Neural progenitor cell (in vitro differentiated cells): ENCODE data around the gene GNAZ. TPM values are rescaled to one million over a fixed set of nuclear protein-coding genes. Genes with fewer than 3 reads are reported as not detected.

ENCODE experiments used
- DNase-seq: peaks from one replicate; pipeline ENCODE4 v3.0.0-alpha.2; 2016; ENCODE audit warnings: low spot score
- H2AFZ ChIP-seq: fragments of 200-600 bp; sonication (generic); replicated peaks from 2 replicates; pipeline ENCODE4 v1.6.1; 2016; ENCODE audit warnings: antibody characterized with exemption
- H3F3A ChIP-seq: fragments of 200-600 bp; sonication (generic); 2 replicates; pipeline ENCODE4 v1.6.1; 2016; ENCODE audit warnings: antibody characterized with exemption, low read depth
- H3K27ac ChIP-seq: fragments of 200-600 bp; sonication (generic); 2 replicates; pipeline ENCODE4 v1.5.1; 2016; ENCODE audit warnings: mild to moderate bottlenecking
- H3K27me3 ChIP-seq: fragments of 200-600 bp; sonication (generic); 2 replicates; pipeline ENCODE4 v1.6.1; 2016; ENCODE audit warnings: mild to moderate bottlenecking, moderate library complexity
- H3K36me3 ChIP-seq: fragments of 200-600 bp; sonication (generic); 2 replicates; pipeline ENCODE4 v1.5.1; 2016
- H3K4me1 ChIP-seq: fragments of 200-600 bp; sonication (generic); 2 replicates; pipeline ENCODE4 v1.6.1; 2016; ENCODE audit warnings: mixed run types
- H3K4me2 ChIP-seq: fragments of 200-600 bp; sonication (generic); 2 replicates; pipeline ENCODE4 v1.6.1; 2016
- H3K4me3 ChIP-seq: fragments of 200-600 bp; sonication (generic); 2 replicates; pipeline ENCODE4 v1.5.1; 2016
- H3K79me2 ChIP-seq: fragments of 200-600 bp; sonication (generic); 2 replicates; pipeline ENCODE4 v1.6.1; 2016; ENCODE audit warnings: low read depth
- H3K9ac ChIP-seq: fragments of 200-600 bp; sonication (generic); 2 replicates; pipeline ENCODE4 v1.6.1; 2016
- H3K9me3 ChIP-seq: fragments of 200-600 bp; sonication (generic); 2 replicates; pipeline ENCODE4 v1.5.1; 2016; ENCODE audit warnings: low read depth
- H4K20me1 ChIP-seq: fragments of 200-600 bp; sonication (generic); 2 replicates; pipeline ENCODE4 v1.6.1; 2016; ENCODE audit warnings: low read depth
- H3K27ac Mint-ChIP-seq: 3 replicates; pipeline ENCODE4 v1.8.0; 2021; ENCODE audit warnings: mixed read lengths
- H3K27me3 Mint-ChIP-seq: 2 replicates; pipeline ENCODE4 v1.8.0; 2022; ENCODE audit warnings: low read depth, mild to moderate bottlenecking, inconsistent platforms, moderate library complexity, mixed read lengths; ENCODE audit not compliant: insufficient read depth
- H3K36me3 Mint-ChIP-seq: 3 replicates; pipeline ENCODE4 v1.8.0; 2021; ENCODE audit warnings: mixed read lengths
- H3K4me1 Mint-ChIP-seq: 3 replicates; pipeline ENCODE4 v1.8.0; 2021; ENCODE audit warnings: mixed read lengths
- H3K4me3 Mint-ChIP-seq: 3 replicates; pipeline ENCODE4 v1.8.0; 2021; ENCODE audit warnings: mild to moderate bottlenecking, moderate library complexity, mixed read lengths
- H3K9me3 Mint-ChIP-seq: 3 replicates; pipeline ENCODE4 v1.8.0; 2020; ENCODE audit warnings: mixed read lengths
- CTCF ChIP-seq: fragments of 200-600 bp; sonication (generic); IDR thresholded peaks from 2 replicates; pipeline ENCODE4 v1.5.1; 2017; ENCODE audit warnings: antibody characterized with exemption, mild to moderate bottlenecking
- EZH2 ChIP-seq: fragments of 200-600 bp; sonication (generic); IDR thresholded peaks from 2 replicates; pipeline ENCODE4 v1.6.1; 2017; ENCODE audit warnings: antibody characterized with exemption, mild to moderate bottlenecking, moderate library complexity
- EZH2phosphoT487 ChIP-seq: fragments of 200-600 bp; sonication (generic); IDR thresholded peaks from 2 replicates; pipeline ENCODE4 v1.6.1; 2017; ENCODE audit warnings: antibody characterized with exemption
- total RNA-seq: library from RNA; depleted of rRNA; stranded (reverse); fragments of >200 nt; gene quantifications from 2 replicates; pipeline ENCODE4 v1.2.3, GENCODE V29; 2015; ENCODE audit warnings: low replicate concordance

Gene GNAZ
- total RNA-seq, 1 donor from 2014 or later, result 16.5 TPM

DNA sequence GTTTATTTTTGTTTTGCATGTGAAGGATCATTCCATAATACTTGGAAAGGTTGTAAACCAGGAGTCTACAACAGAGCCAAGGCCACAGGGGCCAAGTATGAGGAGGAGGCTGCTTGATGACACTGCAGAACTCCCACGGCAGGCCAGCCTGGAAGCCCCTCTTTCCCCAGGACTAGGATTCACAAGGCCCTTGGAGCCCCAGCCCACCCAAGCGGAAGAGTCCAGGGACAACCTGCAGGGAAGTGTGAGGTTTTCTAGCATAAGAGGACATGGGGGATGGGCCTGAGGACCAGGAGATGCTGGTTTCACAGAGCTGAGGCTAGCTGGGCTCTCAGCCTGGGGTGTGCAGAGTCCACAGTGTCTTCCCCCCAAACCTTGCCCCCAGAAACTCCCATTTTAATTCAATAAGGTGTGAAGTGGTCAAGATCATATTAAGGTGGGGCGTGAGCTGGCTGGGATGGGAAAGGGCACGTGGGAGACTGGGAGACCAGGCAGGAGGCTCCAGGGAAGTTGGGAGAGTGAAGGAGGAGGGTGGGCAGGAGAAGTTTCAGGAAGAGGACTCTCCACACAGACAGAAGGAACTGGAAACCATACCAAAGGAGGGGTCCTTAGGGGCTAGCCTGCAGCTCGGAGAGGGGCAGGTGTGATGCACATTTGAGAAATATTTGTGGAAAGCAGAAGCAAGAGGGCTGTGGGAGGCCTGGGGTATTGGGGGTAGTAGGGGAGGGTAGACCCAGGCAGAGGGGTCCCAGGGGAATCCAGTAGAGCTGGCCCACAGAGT is 12.4 kb downstream of the GNAZ start:
- H3K4me3 Mint-ChIP-seq, result no peak overlapping the region
- H3K4me2 ChIP-seq, result no peak overlapping the region
- H3K9ac ChIP-seq, result no peak overlapping the region
- H3K4me3 ChIP-seq, result no peak overlapping the region
- no peak overlapping the region for H2AFZ ChIP-seq
- TF ChIP-seq EZH2 (no peak), EZH2phosphoT487 (no peak), CTCF (no peak)
- H3K27ac Mint-ChIP-seq, result no peak overlapping the region
- no peaks in the 10 kb centered on the region for H3K36me3 ChIP-seq
- H3K27me3 Mint-ChIP-seq, result peaks cover 10% of the 10 kb centered on the region
- H3F3A ChIP-seq, result peaks cover 4% of the 10 kb centered on the region
- H3K27ac ChIP-seq, result no peak overlapping the region
- H3K9me3 ChIP-seq, result no peaks in the 10 kb centered on the region
- H3K27me3 ChIP-seq, result no peaks in the 10 kb centered on the region
- no peaks in the 10 kb centered on the region for H3K79me2 ChIP-seq
- peaks cover 35% of the 10 kb centered on the region for H3K4me1 Mint-ChIP-seq
- peaks cover 14% of the 10 kb centered on the region for H3K4me1 ChIP-seq
- peaks cover 2% of the 10 kb centered on the region for H3K9me3 Mint-ChIP-seq
- DNase-seq, result no peak
- H3K36me3 Mint-ChIP-seq, result peaks cover 15% of the 10 kb centered on the region
- H4K20me1 ChIP-seq, result peaks cover 72% of the 10 kb centered on the region

- Histone ChIP-seq H3K27ac (no peak overlapping the region), H3K4me1 (peaks cover 14% of the 10 kb centered on the region)
- peaks cover 2% of the 10 kb centered on the region for H3K9me3 Mint-ChIP-seq
Measured at GRCh38 chr22:23083315-23084021, 13.1 kb downstream of the GNAZ start.

More at GRCh38 chr22:23083315-23084021, 13.1 kb downstream of the GNAZ start:
- Histone ChIP-seq H3K4me3 (no peak overlapping the region), H3K4me2 (no peak overlapping the region), H3K36me3 (no peaks in the 10 kb centered on the region), H3F3A (peaks cover 4% of the 10 kb centered on the region), H2AFZ (no peak overlapping the region), H3K9me3 (no peaks in the 10 kb centered on the region), H3K9ac (no peak overlapping the region), H3K79me2 (peaks cover 4% of the 10 kb centered on the region), H4K20me1 (peaks cover 72% of the 10 kb centered on the region), H3K27me3 (no peaks in the 10 kb centered on the region)
- DNase-seq, result no peak
- TF ChIP-seq EZH2 (no peak), CTCF (no peak), EZH2phosphoT487 (no peak)
- no peak overlapping the region for H3K27ac Mint-ChIP-seq
- H3K27me3 Mint-ChIP-seq, result peaks cover 10% of the 10 kb centered on the region
- no peak overlapping the region for H3K4me3 Mint-ChIP-seq
- H3K36me3 Mint-ChIP-seq, result peaks cover 10% of the 10 kb centered on the region
- peaks cover 37% of the 10 kb centered on the region for H3K4me1 Mint-ChIP-seq
